Measurements from ENCODE around the gene TNFAIP8. TPM values are rescaled to one million over a fixed set of nuclear protein-coding genes. Genes with fewer than 3 reads are reported as not detected.
"Not testable (repeated sequence)": the region's sequence is repeated elsewhere in the genome, so short reads cannot be mapped to it uniquely, and the experiment has no call there.

TNFAIP8 gene
- total RNA-seq, 1 donor from 2014 or later, result 8.5 TPM

- peak in 1 of 2 donors; percentile 51 for DNase-seq (ENCODE audit: low read depth in 2 of 2)
Measured at GRCh38 chr5:119393746-119394145, 37.9 kb downstream of the TNFAIP8 start.

GRCh38 chr5:119395080-119395836 is 39.4 kb downstream of the TNFAIP8 start:
- no peak for DNase-seq (ENCODE audit: low read depth in 2 of 2)

GRCh38 chr5:119396030-119396664 is 40.3 kb downstream of the TNFAIP8 start:
- no peak for DNase-seq (ENCODE audit: low read depth in 2 of 2)

DNA sequence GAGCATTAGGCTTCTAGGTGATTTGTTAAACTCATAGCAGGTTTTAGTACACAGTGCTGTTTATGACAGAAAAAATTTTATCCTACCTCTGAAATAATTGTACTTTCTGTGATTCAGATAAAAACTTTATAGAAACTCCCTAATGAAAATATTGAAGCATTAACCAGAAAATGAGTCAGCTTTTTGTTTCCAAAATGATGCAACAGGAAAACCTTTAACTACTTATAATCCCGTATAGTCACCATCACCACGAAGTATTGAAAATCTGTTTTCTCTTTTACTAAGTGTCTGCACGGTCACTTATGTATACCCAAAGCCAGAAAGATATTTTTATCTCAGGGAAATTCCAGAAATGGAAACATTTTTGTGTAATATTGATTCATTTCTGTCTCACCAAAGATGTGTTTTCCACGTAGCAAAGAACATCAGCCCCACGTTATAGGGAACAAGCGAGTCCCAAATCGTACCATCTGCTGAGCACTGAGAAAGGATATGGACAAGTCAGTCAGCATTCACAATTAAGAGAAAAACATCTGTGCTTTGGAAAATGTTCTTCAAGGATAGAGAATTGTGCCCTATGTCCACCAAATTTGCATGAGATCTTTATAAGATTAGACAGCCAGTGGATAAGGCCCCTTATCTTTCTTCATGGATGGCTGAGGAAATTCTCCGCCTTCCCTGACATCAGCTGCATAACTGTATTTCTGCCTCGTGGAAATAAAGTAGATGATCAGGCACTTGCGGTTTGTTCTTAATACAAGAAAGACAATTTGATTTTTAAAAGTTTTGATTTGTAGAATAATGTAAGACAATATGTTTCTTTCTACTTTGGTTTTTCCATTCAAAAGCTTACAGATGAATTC is 41.9 kb downstream of the TNFAIP8 start:
- DNase-seq (ENCODE audit: low read depth in 2 of 2), result peak; percentile 32 to 58

DNA sequence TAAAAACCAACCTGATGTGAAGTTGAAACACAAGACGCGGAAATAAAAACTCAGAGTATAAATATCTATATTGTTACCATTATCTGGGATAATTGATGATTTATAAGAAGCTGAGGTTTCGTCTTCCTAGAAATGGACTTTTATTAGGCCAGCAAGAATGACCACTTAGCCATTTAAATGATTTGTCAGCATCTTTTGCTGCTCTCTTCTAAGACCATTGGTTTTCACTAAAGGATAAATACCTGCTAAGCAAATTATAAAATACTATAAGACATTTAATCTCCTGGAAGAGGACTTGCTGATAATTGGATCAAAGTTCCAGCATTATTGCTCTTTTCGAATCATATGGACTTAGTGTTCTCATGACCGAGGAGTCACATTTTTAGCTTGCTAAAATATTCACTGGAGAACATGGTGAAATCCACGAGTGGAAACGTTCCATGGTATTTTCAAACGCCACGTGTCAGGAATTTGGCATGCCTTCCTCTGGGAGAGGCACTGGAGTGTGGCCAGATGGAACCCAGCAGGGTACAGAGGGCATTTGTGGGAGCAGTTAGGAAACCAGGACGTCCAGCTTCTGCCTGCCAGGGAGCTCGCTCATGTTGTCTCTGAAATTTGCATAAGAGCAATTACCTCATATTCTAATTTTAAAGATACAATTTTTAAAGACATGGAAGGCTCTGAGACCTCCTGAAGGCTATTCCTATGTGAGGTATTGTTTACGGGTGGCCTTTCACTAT is 43.1 kb downstream of the TNFAIP8 start:
- no peak for DNase-seq (ENCODE audit: low read depth in 2 of 2)

DNA sequence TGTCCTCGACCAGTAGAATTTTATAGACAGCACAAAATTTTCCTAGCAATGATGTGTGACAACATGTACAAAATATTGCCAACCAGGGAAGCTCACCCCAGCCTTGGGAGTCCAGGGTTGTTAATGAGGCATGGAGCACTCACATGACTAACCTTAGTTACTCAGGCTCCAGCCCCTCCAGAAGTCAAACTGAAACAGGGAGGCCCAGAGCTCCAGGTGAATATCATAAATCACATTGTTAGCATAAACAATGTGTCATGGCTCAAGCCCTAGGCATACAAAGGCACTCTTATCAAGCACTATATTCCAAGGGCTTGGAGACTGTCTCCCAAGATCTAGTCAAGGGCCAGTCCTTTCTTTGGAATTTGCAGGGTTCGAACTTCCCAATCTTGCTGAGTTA is 44.4 kb downstream of the TNFAIP8 start:
- no peak for DNase-seq (ENCODE audit: low read depth in 2 of 2)

GRCh38 chr5:119402081-119402480 is 46.3 kb downstream of the TNFAIP8 start:
- no peak for DNase-seq (ENCODE audit: low read depth in 2 of 2)

DNA sequence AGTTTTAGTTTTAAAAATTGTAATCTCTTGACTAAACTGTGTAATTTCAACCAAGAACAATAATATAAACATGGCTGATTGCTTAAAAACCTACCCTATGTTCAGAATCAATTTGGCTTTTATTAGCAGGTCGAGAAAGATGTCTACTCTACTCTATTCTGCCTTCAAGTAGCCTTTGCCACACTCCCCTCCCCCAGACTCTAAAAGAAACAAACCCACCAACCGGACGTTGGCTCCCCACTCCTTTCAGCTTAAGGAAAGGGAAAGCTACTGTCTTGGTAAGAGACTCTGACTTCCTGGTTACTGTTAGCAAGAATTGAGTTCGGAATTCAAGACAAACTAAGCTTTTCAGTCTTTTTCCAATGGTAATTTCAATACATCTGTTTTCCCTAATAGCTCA is 46.7 kb downstream of the TNFAIP8 start:
- DNase-seq (ENCODE audit: low read depth in 2 of 2), result no peak

GRCh38 chr5:119404033-119404432 is 48.2 kb downstream of the TNFAIP8 start:
- no peak for DNase-seq (ENCODE audit: low read depth in 2 of 2)

DNA sequence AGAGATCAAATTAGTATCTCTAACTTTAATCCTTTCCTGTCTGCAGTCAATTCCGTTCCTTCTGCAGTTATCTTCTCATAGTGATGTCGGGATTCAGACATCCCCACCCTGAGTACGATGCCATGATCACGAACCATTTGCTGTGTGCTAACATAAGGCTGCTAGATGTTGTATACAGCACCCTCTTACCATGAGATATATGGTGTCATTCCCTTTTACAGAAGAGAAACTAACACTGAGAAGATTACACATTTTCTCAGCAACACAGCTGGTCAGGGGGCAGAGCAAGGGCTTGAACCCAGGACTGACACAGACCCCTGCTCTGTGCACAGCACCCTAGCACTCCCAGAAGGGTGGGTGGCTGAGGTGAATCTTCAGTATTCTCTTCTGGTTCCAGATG is 49.6 kb downstream of the TNFAIP8 start:
- DNase-seq (ENCODE audit: low read depth in 2 of 2), result no peak

DNA sequence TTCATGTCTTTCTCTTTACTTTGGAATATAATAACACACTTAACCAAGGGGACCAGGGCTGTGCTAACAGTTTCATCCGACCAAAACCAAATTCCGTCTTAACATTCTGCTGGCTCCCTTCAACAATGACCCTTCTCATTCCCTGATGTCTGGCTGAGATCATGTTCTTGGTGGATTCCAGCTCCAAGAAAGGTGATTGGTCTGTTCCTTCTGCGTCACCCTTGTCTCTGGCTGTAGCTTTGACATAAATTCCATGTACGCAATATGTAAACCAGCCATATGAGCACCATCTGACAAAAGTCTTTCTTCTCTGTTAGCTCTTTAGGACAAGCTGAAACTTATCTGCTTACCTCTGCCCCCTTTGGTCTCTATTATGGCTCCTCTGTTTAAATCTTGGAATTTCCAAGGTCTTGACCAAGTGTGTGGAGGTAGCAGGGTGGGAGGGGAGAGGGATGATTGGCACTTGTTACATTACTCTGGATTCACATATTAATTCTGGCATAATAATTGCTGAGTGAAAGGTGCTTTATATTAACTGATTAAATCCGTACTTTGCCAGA is 50.8 kb downstream of the TNFAIP8 start:
- no peak for DNase-seq (ENCODE audit: low read depth in 2 of 2)

- DNase-seq (ENCODE audit: low read depth in 2 of 2), result peak in 1 of 2 donors; percentile 4
Measured at GRCh38 chr5:119409235-119409815, 53.5 kb downstream of the TNFAIP8 start.

GRCh38 chr5:119410448-119411159 is 54.8 kb downstream of the TNFAIP8 start:
- DNase-seq (ENCODE audit: low read depth in 2 of 2), result no peak

DNA sequence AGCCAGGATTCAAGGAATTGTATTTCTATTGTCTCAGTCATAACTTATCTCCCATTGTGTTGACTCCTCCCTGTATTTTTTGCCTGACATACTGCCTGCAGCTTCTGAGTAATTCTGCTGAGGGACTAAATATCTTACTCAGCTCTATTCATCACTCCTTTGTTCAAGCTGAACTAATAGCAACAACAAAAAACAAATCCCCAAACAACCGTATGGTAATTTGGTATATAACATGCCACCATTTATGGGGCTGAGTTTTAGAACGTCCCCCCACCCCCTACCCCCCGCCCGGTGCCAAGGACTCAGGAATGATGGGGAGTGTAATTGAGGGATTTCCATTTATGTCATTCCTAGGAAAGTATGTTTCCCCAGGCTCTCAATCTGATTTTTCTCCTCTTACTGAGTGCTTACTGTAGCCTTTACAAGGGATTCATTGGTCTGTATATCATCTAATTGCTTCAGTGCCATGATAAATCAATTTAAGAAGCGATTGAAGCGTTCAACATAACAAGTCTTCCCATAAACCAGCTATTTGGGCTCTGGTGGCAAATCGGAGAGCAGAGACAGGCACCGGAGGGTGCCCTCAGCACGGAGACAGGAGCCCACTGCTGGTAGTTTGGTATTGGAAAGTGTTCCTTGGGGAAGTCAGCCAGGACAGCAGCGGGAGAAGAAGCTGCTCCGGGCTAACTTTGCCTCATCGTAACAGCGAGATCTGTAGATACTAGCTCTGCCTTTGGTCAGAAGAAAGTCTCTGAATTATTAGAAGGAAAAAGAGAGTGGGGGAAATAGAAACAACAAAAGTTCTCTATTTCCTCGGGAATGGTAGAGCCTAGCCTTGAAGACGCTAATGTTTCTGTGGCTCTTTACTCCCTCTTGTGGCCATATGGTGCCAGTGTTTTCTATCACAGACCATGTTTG is 55.8 kb downstream of the TNFAIP8 start:
- peak; percentile 50 to 79 for DNase-seq (ENCODE audit: low read depth in 2 of 2)

- no peak for DNase-seq (ENCODE audit: low read depth in 2 of 2)
Measured at GRCh38 chr5:119412279-119413227, 56.7 kb downstream of the TNFAIP8 start.

DNA sequence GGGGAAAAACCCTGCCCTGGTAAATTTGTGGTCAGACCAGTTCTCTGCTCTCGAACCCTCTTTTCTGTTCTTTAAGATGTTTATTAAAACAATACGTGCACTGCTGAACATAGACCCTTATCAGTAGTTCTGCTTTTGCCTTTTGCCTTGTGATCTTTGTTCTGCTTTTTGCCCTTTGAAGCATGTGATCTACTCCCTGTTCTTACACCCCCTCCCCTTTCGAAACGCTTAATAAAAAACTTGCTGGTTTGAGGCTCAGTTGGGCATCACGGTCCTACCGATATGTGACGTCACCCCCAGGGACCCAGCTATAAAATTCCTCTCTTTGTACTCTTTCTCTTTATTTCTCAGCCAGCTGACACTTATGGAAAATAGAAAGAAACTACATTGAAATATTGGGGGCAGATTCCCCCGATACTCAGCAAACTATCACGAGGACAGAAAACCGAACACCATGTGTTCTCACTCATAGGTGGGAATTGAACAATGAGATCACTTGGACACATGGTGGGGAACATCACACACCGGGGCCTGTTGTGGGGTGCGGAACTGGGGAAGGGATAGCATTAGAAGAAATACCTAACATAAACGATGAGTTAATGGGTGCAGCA is 58.4 kb downstream of the TNFAIP8 start:
- DNase-seq (ENCODE audit: low read depth in 2 of 2), result not testable (repeated sequence)

DNA sequence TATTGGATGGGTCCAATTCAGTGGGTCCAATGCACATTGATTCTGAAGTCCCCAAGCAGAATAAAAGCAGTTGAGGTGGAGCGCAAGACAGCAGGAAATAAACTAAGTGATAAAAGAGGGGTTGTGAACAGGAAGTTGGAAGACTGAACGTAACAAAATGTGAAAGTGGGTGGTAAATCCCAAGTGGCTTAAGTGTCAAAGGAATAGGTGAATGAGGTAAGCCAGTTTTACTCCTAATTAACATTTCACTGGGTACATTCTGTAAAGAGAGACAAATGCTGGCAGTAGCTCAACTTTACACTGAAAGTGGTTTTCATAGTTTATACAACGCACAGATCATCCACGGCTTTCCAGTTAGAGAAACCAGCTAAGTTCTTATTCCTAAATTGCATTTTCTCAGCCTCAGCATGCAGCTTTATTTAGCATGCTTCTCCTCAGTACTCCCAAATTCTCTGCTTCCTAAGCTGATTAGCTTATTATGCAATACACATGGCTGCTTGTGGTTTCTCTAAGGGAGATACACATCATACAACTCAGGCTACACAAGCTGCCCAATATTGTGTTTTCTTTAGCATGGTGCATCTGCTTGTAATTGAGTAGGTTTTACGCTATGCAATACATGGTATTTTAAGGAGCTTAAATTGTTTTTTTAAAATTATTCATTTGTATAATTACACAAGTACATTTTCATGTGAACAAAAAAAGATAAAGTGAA is 62.2 kb downstream of the TNFAIP8 start:
- no peak for DNase-seq (ENCODE audit: low read depth in 2 of 2)

All from dermis microvascular lymphatic vessel endothelial cell (primary cell).